ENCODE data around the gene FBXL13.

FBXL13 gene

DNA sequence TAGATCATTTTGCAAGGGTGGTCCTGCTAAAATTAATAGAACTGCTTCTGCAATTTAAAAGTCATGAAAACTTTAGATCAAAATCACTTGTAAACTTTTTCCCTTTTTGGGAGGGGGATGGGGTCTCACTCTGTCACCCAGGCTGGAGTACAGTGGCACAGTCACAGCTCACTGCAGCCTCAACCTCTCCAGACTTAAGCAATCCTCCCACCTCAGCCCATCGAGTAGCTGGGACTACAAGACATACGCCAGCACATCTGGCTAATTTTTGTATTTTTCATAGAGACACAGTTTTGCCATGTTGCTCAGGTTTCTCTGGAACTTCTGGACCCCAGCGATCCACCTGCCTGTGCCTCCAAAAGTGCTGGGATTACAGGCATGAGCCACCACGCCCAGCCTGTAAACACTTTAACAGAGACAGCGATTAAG lies 82.1 kb downstream of the FBXL13 start:
- peak overlapping the region; percentile 54 for H3K27ac ChIP-seq (ENCODE audit: low read depth, low read length)
- H3K36me3 ChIP-seq (ENCODE audit: insufficient read depth, low read length), result no peaks in the 10 kb centered on the region
- no peak overlapping the region for H3K9ac ChIP-seq (ENCODE audit: low read length)
- no peaks in the 10 kb centered on the region for H3K9me3 ChIP-seq (ENCODE audit: low read length)
- peak overlapping the region in 1 of 2 donors; percentile 5 for H3K4me3 ChIP-seq (ENCODE audit: low read depth in 1 of 2, low read length in 2 of 2)
- peaks cover 32% of the 10 kb centered on the region for H3K4me1 ChIP-seq (ENCODE audit: insufficient read depth, low read length)
- H3K27me3 ChIP-seq (ENCODE audit: control insufficient read depth in 1 of 2, insufficient read depth in 2 of 2, low read length in 2 of 2), result no peaks in the 10 kb centered on the region

- H3K4me1 ChIP-seq (ENCODE audit: insufficient read depth, low read length), result peaks cover 32% of the 10 kb centered on the region
- no peak overlapping the region for H3K9ac ChIP-seq (ENCODE audit: low read length)
- no peak overlapping the region for H3K27ac ChIP-seq (ENCODE audit: low read depth, low read length)
Observed at GRCh38 chr7:102991540-102992214, 82.9 kb downstream of the FBXL13 start.

DNA sequence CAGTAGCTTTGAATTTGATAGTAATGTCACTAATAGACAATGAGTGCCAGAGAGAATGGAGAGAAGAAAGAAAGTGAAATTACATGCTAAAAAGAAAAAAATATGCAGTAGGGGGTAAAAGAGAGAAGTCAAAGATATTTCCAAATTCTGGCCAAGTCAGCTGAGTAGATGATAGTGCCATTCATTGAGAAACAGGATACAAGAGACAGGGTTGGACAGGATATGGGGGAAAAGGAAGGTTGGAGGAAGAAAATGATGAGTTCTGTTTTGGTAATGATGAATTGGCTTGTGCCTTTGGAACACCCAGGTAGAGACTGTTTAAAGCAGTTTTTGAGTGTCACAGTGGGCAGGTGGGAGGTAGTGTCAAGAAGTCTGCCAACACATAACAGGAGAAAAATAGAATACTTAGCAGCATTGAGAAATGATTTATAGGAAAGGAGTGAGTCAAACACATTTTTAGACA lies 83.5 kb downstream of the FBXL13 start:
- no peak overlapping the region for H3K9ac ChIP-seq (ENCODE audit: low read length)
- H3K4me1 ChIP-seq (ENCODE audit: insufficient read depth, low read length), result peaks cover 32% of the 10 kb centered on the region
- no peaks in the 10 kb centered on the region for H3K36me3 ChIP-seq (ENCODE audit: insufficient read depth, low read length)
- no peak overlapping the region for H3K4me3 ChIP-seq (ENCODE audit: low read depth in 1 of 2, low read length in 2 of 2)
- H3K27ac ChIP-seq (ENCODE audit: low read depth, low read length), result no peak overlapping the region
- no peaks in the 10 kb centered on the region for H3K27me3 ChIP-seq (ENCODE audit: control insufficient read depth in 1 of 2, insufficient read depth in 2 of 2, low read length in 2 of 2)
- H3K9me3 ChIP-seq (ENCODE audit: low read length), result no peaks in the 10 kb centered on the region

More at GRCh38 chr7:102991540-102992214, 82.9 kb downstream of the FBXL13 start:
- Histone ChIP-seq H3K4me3 (ENCODE audit: low read depth in 1 of 2, low read length in 2 of 2) (no peak overlapping the region), H3K36me3 (ENCODE audit: insufficient read depth, low read length) (no peaks in the 10 kb centered on the region), H3K27me3 (ENCODE audit: control insufficient read depth in 1 of 2, insufficient read depth in 2 of 2, low read length in 2 of 2) (no peaks in the 10 kb centered on the region), H3K9me3 (ENCODE audit: low read length) (no peaks in the 10 kb centered on the region)

- no peak overlapping the region for H3K9ac ChIP-seq (ENCODE audit: low read length)
- H3K9me3 ChIP-seq (ENCODE audit: low read length), result no peaks in the 10 kb centered on the region
- no peak overlapping the region for H3K27ac ChIP-seq (ENCODE audit: low read depth, low read length)
- peaks cover 32% of the 10 kb centered on the region for H3K4me1 ChIP-seq (ENCODE audit: insufficient read depth, low read length)
- H3K27me3 ChIP-seq (ENCODE audit: control insufficient read depth in 1 of 2, insufficient read depth in 2 of 2, low read length in 2 of 2), result no peaks in the 10 kb centered on the region
- no peaks in the 10 kb centered on the region for H3K36me3 ChIP-seq (ENCODE audit: insufficient read depth, low read length)
- no peak overlapping the region for H3K4me3 ChIP-seq (ENCODE audit: low read depth in 1 of 2, low read length in 2 of 2)
Observed at GRCh38 chr7:102990642-102991041, 84.0 kb downstream of the FBXL13 start.

GRCh38 chr7:102988631-102989560 lies 85.7 kb downstream of the FBXL13 start:
- Histone ChIP-seq H3K36me3 (ENCODE audit: insufficient read depth, low read length) (no peaks in the 10 kb centered on the region), H3K9me3 (ENCODE audit: low read length) (no peaks in the 10 kb centered on the region), H3K4me3 (ENCODE audit: low read depth in 1 of 2, low read length in 2 of 2) (no peak overlapping the region), H3K27ac (ENCODE audit: low read depth, low read length) (no peak overlapping the region), H3K27me3 (ENCODE audit: control insufficient read depth in 1 of 2, insufficient read depth in 2 of 2, low read length in 2 of 2) (no peaks in the 10 kb centered on the region), H3K4me1 (ENCODE audit: insufficient read depth, low read length) (peaks cover 32% of the 10 kb centered on the region), H3K9ac (ENCODE audit: low read length) (no peak overlapping the region)

DNA sequence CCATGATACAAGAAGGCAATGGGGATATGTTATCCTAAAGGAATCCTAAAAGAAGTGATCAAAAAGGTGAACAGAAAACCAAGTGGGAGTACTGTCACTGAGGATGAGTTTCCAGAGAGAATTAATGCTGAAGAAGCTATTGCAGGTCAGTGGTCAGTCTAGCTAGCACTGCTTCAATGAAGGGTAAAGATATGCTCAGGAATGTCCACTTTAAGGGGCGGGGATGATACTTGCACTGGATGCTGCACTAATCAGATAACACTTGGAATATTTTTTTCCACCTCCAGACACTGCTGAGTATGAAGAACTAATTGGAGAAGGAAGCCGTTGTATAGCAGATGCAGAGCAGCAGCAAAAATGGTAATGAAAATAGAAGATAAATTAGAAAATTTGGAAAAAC lies 86.5 kb downstream of the FBXL13 start:
- no peaks in the 10 kb centered on the region for H3K36me3 ChIP-seq (ENCODE audit: insufficient read depth, low read length)
- no peak overlapping the region for H3K4me3 ChIP-seq (ENCODE audit: low read depth in 1 of 2, low read length in 2 of 2)
- no peaks in the 10 kb centered on the region for H3K9me3 ChIP-seq (ENCODE audit: low read length)
- H3K9ac ChIP-seq (ENCODE audit: low read length), result no peak overlapping the region
- no peaks in the 10 kb centered on the region for H3K27me3 ChIP-seq (ENCODE audit: control insufficient read depth in 1 of 2, insufficient read depth in 2 of 2, low read length in 2 of 2)
- no peak overlapping the region for H3K27ac ChIP-seq (ENCODE audit: low read depth, low read length)
- peaks cover 26% of the 10 kb centered on the region for H3K4me1 ChIP-seq (ENCODE audit: insufficient read depth, low read length)

DNA sequence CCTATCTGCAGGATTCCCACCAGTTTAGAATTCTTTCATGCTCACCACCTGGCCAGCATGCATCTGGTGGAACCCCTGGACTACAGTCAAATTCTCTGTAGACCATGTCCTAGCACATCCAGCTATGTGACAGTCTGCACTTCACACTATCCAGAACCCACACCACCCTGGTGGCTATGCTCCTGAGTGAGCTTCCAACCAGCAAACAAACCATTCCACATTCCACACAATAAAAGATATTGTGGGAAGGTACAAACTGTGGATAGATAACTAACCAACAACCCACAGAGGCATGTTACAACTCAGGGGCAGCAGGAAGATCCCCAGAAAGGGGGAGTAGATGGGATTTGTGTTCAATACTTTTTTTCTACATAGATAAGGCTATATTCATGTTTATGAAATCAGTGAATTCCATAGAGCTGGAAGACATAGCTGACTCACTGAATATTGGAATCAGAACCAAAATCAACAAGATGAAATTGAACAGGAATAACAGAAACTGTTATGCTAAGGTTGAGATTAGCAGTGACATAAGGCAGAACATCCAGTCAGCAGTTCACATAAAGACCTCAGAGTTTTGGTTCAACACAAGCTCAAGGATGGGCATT lies 89.3 kb downstream of the FBXL13 start:
- Histone ChIP-seq H3K27me3 (ENCODE audit: control insufficient read depth in 1 of 2, insufficient read depth in 2 of 2, low read length in 2 of 2) (no peaks in the 10 kb centered on the region), H3K4me1 (ENCODE audit: insufficient read depth, low read length) (no peaks in the 10 kb centered on the region), H3K9me3 (ENCODE audit: low read length) (no peaks in the 10 kb centered on the region), H3K9ac (ENCODE audit: low read length) (no peak overlapping the region), H3K27ac (ENCODE audit: low read depth, low read length) (no peak overlapping the region), H3K36me3 (ENCODE audit: insufficient read depth, low read length) (no peaks in the 10 kb centered on the region), H3K4me3 (ENCODE audit: low read depth in 1 of 2, low read length in 2 of 2) (no peak overlapping the region)

DNA sequence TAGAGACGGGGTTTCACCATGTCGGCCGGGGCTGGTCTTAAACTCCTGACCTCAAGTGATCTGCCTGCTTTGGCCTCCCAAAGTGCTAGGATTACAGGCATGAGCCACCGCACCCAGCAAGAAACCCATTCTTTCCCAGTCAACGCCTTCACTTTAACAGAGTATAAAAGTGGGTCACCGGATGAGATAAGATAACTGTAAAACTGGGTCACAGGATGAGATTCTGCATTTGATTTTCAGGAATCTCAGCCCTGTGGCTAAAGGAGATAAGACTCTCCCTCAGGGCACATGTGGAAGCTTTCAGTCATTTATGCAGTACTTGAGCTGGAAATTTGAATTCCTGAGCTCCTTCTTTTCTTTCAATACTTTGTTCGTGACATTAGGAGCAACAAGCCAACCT lies 91.0 kb downstream of the FBXL13 start:
- Histone ChIP-seq H3K9me3 (ENCODE audit: low read length) (no peaks in the 10 kb centered on the region), H3K4me3 (ENCODE audit: low read depth in 1 of 2, low read length in 2 of 2) (no peak overlapping the region), H3K9ac (ENCODE audit: low read length) (no peak overlapping the region), H3K27me3 (ENCODE audit: control insufficient read depth in 1 of 2, insufficient read depth in 2 of 2, low read length in 2 of 2) (no peaks in the 10 kb centered on the region), H3K27ac (ENCODE audit: low read depth, low read length) (no peak overlapping the region), H3K4me1 (ENCODE audit: insufficient read depth, low read length) (no peaks in the 10 kb centered on the region), H3K36me3 (ENCODE audit: insufficient read depth, low read length) (no peaks in the 10 kb centered on the region)

GRCh38 chr7:102982235-102982634 lies 92.4 kb downstream of the FBXL13 start:
- no peak overlapping the region for H3K9ac ChIP-seq (ENCODE audit: low read length)
- H3K27me3 ChIP-seq (ENCODE audit: control insufficient read depth in 1 of 2, insufficient read depth in 2 of 2, low read length in 2 of 2), result no peaks in the 10 kb centered on the region
- no peaks in the 10 kb centered on the region for H3K4me1 ChIP-seq (ENCODE audit: insufficient read depth, low read length)
- no peaks in the 10 kb centered on the region for H3K9me3 ChIP-seq (ENCODE audit: low read length)
- no peaks in the 10 kb centered on the region for H3K36me3 ChIP-seq (ENCODE audit: insufficient read depth, low read length)
- H3K4me3 ChIP-seq (ENCODE audit: low read depth in 1 of 2, low read length in 2 of 2), result no peak overlapping the region
- H3K27ac ChIP-seq (ENCODE audit: low read depth, low read length), result no peak overlapping the region

GRCh38 chr7:102981451-102981850 lies 93.1 kb downstream of the FBXL13 start:
- Histone ChIP-seq H3K36me3 (ENCODE audit: insufficient read depth, low read length) (no peaks in the 10 kb centered on the region), H3K9ac (ENCODE audit: low read length) (no peak overlapping the region), H3K9me3 (ENCODE audit: low read length) (no peaks in the 10 kb centered on the region), H3K4me1 (ENCODE audit: insufficient read depth, low read length) (no peaks in the 10 kb centered on the region), H3K27ac (ENCODE audit: low read depth, low read length) (no peak overlapping the region), H3K4me3 (ENCODE audit: low read depth in 1 of 2, low read length in 2 of 2) (no peak overlapping the region), H3K27me3 (ENCODE audit: control insufficient read depth in 1 of 2, insufficient read depth in 2 of 2, low read length in 2 of 2) (no peaks in the 10 kb centered on the region)

DNA sequence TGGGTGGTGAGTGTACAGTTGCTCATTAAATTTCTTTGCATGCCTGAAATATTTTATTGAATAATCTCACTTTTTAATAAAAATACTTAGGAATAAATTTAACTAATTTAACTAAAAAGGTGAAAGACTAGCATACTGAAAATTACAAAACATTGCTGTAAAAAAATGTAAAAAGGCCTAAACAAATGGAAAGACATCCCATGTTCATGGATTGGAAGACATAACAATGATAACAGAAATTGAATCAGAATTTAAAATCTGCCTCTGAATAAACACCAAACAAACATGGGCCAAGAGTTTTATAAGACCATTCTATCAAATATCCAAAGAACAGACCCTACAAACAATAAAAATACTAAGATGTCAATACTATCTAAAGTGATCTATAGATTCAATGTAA lies 94.9 kb downstream of the FBXL13 start:
- H3K4me1 ChIP-seq (ENCODE audit: insufficient read depth, low read length), result no peaks in the 10 kb centered on the region
- H3K27ac ChIP-seq (ENCODE audit: low read depth, low read length), result no peak overlapping the region

More for the DNA sequence above, 94.9 kb downstream of the FBXL13 start:
- no peaks in the 10 kb centered on the region for H3K36me3 ChIP-seq (ENCODE audit: insufficient read depth, low read length)
- H3K9ac ChIP-seq (ENCODE audit: low read length), result no peak overlapping the region
- no peaks in the 10 kb centered on the region for H3K27me3 ChIP-seq (ENCODE audit: control insufficient read depth in 1 of 2, insufficient read depth in 2 of 2, low read length in 2 of 2)
- no peak overlapping the region for H3K4me3 ChIP-seq (ENCODE audit: low read depth in 1 of 2, low read length in 2 of 2)
- H3K9me3 ChIP-seq (ENCODE audit: low read length), result no peaks in the 10 kb centered on the region

Measured in muscle layer of colon (tissue), 2 donors.